HEK293 (cell line): Measurements from ENCODE around the gene ZNF22.

ENCODE experiments used
- CTCF ChIA-PET: fragments of 350-600 bp; formaldehyde crosslinking; extraction: SDS; loops from one replicate; lab custom pipeline; 2021; ENCODE audit warnings: antibody characterized with exemption; lab: Yijun Ruan, JAX
- POLR2A ChIA-PET: fragments of 300-600 bp; formaldehyde crosslinking; extraction: SDS; loops from one replicate; lab custom pipeline; 2020; ENCODE audit warnings: antibody characterized with exemption, inconsistent platforms; lab: Yijun Ruan, JAX
- H3K27ac ChIP-seq: fragments of 200-500 bp; sonication (Bioruptor generic); 2 replicates; pipeline ENCODE4 v1.5.1; 2014; ENCODE audit warnings: low read depth, low read length, control low read depth, inconsistent platforms; ENCODE audit errors: extremely low read depth
- H3K36me3 ChIP-seq, 2 experiments: fragments of 200-500 bp in 1 of 2; sonication (Bioruptor generic) in 1 of 2; 1 replicate in 1 of 2; 2 replicates in 1 of 2; pipeline ENCODE4 v1.5.1; 2014 to 2017; ENCODE audit warnings: inconsistent platforms in 2 of 2, low read length in 2 of 2; ENCODE audit not compliant: control insufficient read depth in 2 of 2, insufficient read depth in 1 of 2
- H3K4me1 ChIP-seq: fragments of 200-500 bp; sonication (Bioruptor generic); 2 replicates; pipeline ENCODE4 v1.5.1; 2014; ENCODE audit warnings: mild to moderate bottlenecking, low read length, inconsistent platforms; ENCODE audit not compliant: control insufficient read depth, insufficient read depth
- H3K4me3 ChIP-seq: 2 replicates; pipeline ENCODE4 v1.5.1; 2011; ENCODE audit warnings: low read depth, mild to moderate bottlenecking, control low read depth, low read length, moderate library complexity
- H3K9me3 ChIP-seq: fragments of 200-500 bp; sonication (Bioruptor generic); 2 replicates; pipeline ENCODE4 v1.5.1; 2014; ENCODE audit warnings: low read depth, low read length, inconsistent platforms; ENCODE audit not compliant: control insufficient read depth, insufficient read depth
- GLI2 ChIP-seq: fragments of 450-650 bp; formaldehyde crosslinking; IDR thresholded peaks from 2 replicates; pipeline ENCODE4; 2017; ENCODE audit warnings: missing biosample characterization, missing genetic modification characterization, low read depth, borderline replicate concordance
- HOXA7 ChIP-seq: sonication (generic); formaldehyde crosslinking; IDR thresholded peaks from 2 replicates; pipeline ENCODE4 v1.8.1; 2022; ENCODE audit warnings: missing genetic modification reagents, borderline replicate concordance
- KLF9 ChIP-seq: fragments of 450-650 bp; formaldehyde crosslinking; IDR thresholded peaks from 2 replicates; pipeline ENCODE4 v1.5.1; 2016; ENCODE audit warnings: missing biosample characterization, missing genetic modification characterization, low read depth
- SCRT1 ChIP-seq: fragments of 450-650 bp; formaldehyde crosslinking; IDR thresholded peaks from 2 replicates; pipeline ENCODE4 v1.5.1; 2016; ENCODE audit warnings: missing biosample characterization, missing genetic modification characterization, borderline replicate concordance
- WT1 ChIP-seq: fragments of 450-650 bp; formaldehyde crosslinking; IDR thresholded peaks from 2 replicates; pipeline ENCODE4 v1.5.1; 2016; ENCODE audit warnings: missing biosample characterization, missing genetic modification characterization
- ZBTB20 ChIP-seq: fragments of 450-650 bp; formaldehyde crosslinking; IDR thresholded peaks from 2 replicates; pipeline ENCODE4 v1.5.1; 2016; ENCODE audit warnings: missing biosample characterization, missing genetic modification characterization
- ZNF121 ChIP-seq: fragments of 450-650 bp; formaldehyde crosslinking; IDR thresholded peaks from 2 replicates; pipeline ENCODE4 v1.5.1; 2016; ENCODE audit warnings: missing biosample characterization, missing genetic modification characterization
- ZNF221 ChIP-seq: fragments of 450-650 bp; formaldehyde crosslinking; IDR thresholded peaks from 2 replicates; pipeline ENCODE4 v1.5.1; 2017; ENCODE audit warnings: missing biosample characterization, missing genetic modification characterization, borderline replicate concordance
- ZNF501 ChIP-seq: fragments of 450-650 bp; formaldehyde crosslinking; IDR thresholded peaks from 2 replicates; pipeline ENCODE4 v1.5.1; 2016; ENCODE audit warnings: missing biosample characterization, missing genetic modification characterization
- ZNF514 ChIP-seq: fragments of 450-650 bp; formaldehyde crosslinking; IDR thresholded peaks from 2 replicates; pipeline ENCODE4 v1.5.1; 2016; ENCODE audit warnings: missing biosample characterization, missing genetic modification characterization
- ZNF544 ChIP-seq: fragments of 450-650 bp; formaldehyde crosslinking; IDR thresholded peaks from 2 replicates; pipeline ENCODE4 v1.5.0; 2017; ENCODE audit warnings: missing biosample characterization, missing genetic modification characterization
- ZNF549 ChIP-seq: fragments of 450-650 bp; IDR thresholded peaks from 2 replicates; pipeline ENCODE4 v1.5.1; 2018; ENCODE audit warnings: missing biosample characterization, missing genetic modification characterization, mild to moderate bottlenecking, inconsistent platforms, moderate library complexity
- ZNF623 ChIP-seq: fragments of 450-650 bp; formaldehyde crosslinking; IDR thresholded peaks from 2 replicates; pipeline ENCODE4 v1.5.1; 2016; ENCODE audit warnings: missing biosample characterization, missing genetic modification characterization
- ZNF624 ChIP-seq: fragments of 450-650 bp; formaldehyde crosslinking; IDR thresholded peaks from 2 replicates; pipeline ENCODE4 v1.5.1; 2017; ENCODE audit warnings: missing biosample characterization, missing genetic modification characterization
- ZNF843 ChIP-seq: fragments of 450-650 bp; formaldehyde crosslinking; IDR thresholded peaks from 2 replicates; pipeline ENCODE4 v1.5.1; 2016; ENCODE audit warnings: missing biosample characterization, missing genetic modification characterization
- ZSCAN23 ChIP-seq: fragments of 450-650 bp; formaldehyde crosslinking; IDR thresholded peaks from 2 replicates; pipeline ENCODE4 v1.5.1; 2016; ENCODE audit warnings: missing biosample characterization, missing genetic modification characterization
- TF ChIP-seq, protein P1 (sequence below): fragments of 450-650 bp; formaldehyde crosslinking; IDR thresholded peaks from 2 replicates; pipeline ENCODE4 v1.5.1; 2017; ENCODE audit warnings: missing biosample characterization, missing genetic modification characterization
- TF ChIP-seq, protein P2 (sequence below): fragments of 450-650 bp; formaldehyde crosslinking; IDR thresholded peaks from 2 replicates; pipeline ENCODE4 v1.5.1; 2016; ENCODE audit warnings: missing biosample characterization, missing genetic modification characterization
- TF ChIP-seq, protein P3 (sequence below): fragments of 450-650 bp; formaldehyde crosslinking; IDR thresholded peaks from 2 replicates; pipeline ENCODE4 v1.5.1; 2016; ENCODE audit warnings: missing biosample characterization, missing genetic modification characterization
- TF ChIP-seq, protein P4 (sequence below): fragments of 450-650 bp; formaldehyde crosslinking; IDR thresholded peaks from 2 replicates; pipeline ENCODE4 v1.5.1; 2016; ENCODE audit warnings: missing biosample characterization, missing genetic modification characterization

The ZNF22 gene

DNA sequence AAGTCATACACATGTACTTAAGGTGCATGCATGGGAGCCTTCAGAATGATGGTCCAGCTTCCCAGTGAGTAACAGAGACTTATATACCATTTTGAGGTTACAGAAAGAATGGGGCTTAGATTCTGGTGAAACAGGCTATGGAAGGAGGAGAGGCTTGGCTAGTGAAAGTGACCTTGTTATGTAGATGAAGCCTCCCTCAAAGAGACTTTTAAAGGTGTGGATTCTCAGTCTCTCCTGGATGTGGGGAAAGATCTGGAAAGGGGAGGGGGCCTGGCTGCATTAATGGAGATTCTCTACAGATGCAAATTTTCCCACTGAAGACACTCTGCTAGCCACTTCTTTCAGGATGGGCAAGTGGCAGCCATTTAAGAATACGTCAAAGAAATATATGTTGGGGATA is 35.6 kb upstream of the ZNF22 start (continued):
- TF ChIP-seq, protein P1, sequence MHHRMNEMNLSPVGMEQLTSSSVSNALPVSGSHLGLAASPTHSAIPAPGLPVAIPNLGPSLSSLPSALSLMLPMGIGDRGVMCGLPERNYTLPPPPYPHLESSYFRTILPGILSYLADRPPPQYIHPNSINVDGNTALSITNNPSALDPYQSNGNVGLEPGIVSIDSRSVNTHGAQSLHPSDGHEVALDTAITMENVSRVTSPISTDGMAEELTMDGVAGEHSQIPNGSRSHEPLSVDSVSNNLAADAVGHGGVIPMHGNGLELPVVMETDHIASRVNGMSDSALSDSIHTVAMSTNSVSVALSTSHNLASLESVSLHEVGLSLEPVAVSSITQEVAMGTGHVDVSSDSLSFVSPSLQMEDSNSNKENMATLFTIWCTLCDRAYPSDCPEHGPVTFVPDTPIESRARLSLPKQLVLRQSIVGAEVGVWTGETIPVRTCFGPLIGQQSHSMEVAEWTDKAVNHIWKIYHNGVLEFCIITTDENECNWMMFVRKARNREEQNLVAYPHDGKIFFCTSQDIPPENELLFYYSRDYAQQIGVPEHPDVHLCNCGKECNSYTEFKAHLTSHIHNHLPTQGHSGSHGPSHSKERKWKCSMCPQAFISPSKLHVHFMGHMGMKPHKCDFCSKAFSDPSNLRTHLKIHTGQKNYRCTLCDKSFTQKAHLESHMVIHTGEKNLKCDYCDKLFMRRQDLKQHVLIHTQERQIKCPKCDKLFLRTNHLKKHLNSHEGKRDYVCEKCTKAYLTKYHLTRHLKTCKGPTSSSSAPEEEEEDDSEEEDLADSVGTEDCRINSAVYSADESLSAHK (tag by site-specific recombination): no peak

DNA sequence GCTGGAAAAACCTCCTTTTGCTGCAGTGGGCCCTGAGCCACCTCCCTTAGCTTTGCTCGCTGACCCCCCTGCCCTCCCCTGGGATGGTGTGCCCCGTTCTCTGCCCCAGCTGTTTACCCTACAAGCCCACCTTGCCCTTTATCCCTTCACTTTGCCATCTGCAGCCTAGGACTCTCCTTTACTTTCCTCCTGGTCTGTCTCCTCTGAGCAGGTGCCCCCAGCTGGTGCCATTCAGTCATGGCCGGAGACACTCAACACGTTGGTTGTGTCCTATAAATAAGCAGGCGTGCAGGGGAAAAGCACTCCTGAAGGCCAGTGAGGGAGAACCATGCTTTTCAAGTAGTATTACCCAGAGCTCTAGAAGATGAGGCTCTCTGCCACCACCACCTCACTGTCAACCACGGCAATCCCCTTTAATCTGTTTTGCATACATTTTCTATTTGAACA is 35.0 kb upstream of the ZNF22 start:
- H3K27ac ChIP-seq: no peak overlapping the region
- TF ChIP-seq ZNF623 (tag by site-specific recombination) (no peak), ZNF549 (tag by site-specific recombination) (no peak), HOXA7 (no peak), ZSCAN23 (tag by site-specific recombination) (no peak)
- TF ChIP-seq, protein P2, sequence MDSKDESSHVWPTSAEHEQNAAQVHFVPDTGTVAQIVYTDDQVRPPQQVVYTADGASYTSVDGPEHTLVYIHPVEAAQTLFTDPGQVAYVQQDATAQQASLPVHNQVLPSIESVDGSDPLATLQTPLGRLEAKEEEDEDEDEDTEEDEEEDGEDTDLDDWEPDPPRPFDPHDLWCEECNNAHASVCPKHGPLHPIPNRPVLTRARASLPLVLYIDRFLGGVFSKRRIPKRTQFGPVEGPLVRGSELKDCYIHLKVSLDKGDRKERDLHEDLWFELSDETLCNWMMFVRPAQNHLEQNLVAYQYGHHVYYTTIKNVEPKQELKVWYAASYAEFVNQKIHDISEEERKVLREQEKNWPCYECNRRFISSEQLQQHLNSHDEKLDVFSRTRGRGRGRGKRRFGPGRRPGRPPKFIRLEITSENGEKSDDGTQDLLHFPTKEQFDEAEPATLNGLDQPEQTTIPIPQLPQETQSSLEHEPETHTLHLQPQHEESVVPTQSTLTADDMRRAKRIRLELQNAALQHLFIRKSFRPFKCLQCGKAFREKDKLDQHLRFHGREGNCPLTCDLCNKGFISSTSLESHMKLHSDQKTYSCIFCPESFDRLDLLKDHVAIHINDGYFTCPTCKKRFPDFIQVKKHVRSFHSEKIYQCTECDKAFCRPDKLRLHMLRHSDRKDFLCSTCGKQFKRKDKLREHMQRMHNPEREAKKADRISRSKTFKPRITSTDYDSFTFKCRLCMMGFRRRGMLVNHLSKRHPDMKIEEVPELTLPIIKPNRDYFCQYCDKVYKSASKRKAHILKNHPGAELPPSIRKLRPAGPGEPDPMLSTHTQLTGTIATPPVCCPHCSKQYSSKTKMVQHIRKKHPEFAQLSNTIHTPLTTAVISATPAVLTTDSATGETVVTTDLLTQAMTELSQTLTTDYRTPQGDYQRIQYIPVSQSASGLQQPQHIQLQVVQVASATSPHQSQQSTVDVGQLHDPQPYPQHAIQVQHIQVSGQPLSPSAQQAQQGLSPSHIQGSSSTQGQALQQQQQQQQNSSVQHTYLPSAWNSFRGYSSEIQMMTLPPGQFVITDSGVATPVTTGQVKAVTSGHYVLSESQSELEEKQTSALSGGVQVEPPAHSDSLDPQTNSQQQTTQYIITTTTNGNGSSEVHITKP (tag by site-specific recombination): no peak
- TF ChIP-seq, all 188 proteins: peak for 0
- Histone ChIP-seq H3K9me3 (no peaks in the 10 kb centered on the region), H3K36me3 (peaks cover 0 to 2% of the 10 kb centered on the region in 2 experiments; a peak in 1 of 3 replicates), H3K4me1 (peaks cover 8% of the 10 kb centered on the region; the same call in 1 of the 2 replicates), H3K4me3 (no peak overlapping the region)
- CTCF ChIA-PET: interaction anchor here (0.7 to 2.1 kb wide), 4 partner anchors 10 to 424 kb away, joined by 3 to 7 read pairs (median 5); partner anchors contain the start of gene DEPP1
- POLR2A ChIA-PET: interaction anchor here (1.6 kb wide), 1 partner anchor 13 kb away, joined by 4 read pairs; the partner anchor contains the start of gene DEPP1

DNA sequence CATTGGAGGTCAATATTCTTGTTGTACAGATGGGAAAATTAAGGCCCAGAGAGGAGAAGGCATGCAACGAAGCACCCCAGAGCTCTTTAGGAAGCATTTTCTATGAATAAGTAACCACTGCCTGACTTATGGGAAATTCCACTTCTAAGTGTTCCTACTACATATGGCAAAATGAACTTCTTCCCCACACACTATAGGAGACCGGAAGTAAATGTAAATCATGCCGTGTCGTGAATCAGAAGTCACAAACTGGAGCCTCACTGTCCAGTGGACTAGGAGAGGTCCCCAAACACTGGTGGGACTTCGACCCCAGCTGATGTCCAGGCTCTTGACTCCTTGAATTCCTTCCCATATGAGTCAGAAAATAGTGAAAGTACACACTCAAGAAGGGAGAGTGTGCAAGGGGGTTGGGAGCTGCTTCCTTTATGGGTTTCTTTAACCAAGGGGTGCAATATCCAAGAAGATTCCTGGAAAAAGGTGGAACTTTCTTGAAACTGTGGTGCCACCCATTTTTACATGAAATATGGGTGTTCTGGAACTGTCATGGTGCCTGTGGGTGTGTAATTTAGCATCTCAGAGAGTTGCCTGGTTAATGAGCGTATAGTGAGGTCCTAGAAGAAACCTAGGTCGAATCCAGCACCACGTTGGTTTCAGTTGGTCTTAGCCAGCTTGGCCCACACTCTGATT is 34.5 kb upstream of the ZNF22 start:
- Histone ChIP-seq H3K9me3 (no peaks in the 10 kb centered on the region), H3K4me3 (no peak overlapping the region), H3K27ac (no peak overlapping the region), H3K4me1 (peaks cover 8% of the 10 kb centered on the region; the same call in 1 of the 2 replicates), H3K36me3 (peaks cover 0 to 8% of the 10 kb centered on the region in 2 experiments; a peak in 1 of 3 replicates)
- ChIA-PET CTCF (interaction anchor here (0.6 to 2.1 kb wide), 8 partner anchors 9 to 425 kb away, joined by 3 to 7 read pairs (median 4); partner anchors contain the start of gene DEPP1), POLR2A (interaction anchor here (1.6 kb wide), 1 partner anchor 13 kb away, joined by 4 read pairs; the partner anchor contains the start of gene DEPP1)
- TF ChIP-seq, protein P3, sequence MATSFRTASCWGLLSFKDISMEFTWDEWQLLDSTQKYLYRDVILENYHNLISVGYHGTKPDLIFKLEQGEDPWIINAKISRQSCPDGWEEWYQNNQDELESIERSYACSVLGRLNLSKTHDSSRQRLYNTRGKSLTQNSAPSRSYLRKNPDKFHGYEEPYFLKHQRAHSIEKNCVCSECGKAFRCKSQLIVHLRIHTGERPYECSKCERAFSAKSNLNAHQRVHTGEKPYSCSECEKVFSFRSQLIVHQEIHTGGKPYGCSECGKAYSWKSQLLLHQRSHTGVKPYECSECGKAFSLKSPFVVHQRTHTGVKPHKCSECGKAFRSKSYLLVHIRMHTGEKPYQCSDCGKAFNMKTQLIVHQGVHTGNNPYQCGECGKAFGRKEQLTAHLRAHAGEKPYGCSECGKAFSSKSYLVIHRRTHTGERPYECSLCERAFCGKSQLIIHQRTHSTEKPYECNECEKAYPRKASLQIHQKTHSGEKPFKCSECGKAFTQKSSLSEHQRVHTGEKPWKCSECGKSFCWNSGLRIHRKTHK (tag by site-specific recombination): no peak
- TF ChIP-seq ZNF544 (tag by site-specific recombination) (no peak), ZBTB20 (no peak), WT1 (tag by site-specific recombination) (no peak), KLF9 (tag by site-specific recombination) (no peak), GLI2 (tag by site-specific recombination) (no peak), ZNF501 (tag by site-specific recombination) (no peak), ZNF624 (no peak), ZNF843 (tag by site-specific recombination) (no peak), SCRT1 (tag by site-specific recombination) (no peak), ZNF221 (no peak), ZNF121 (tag by site-specific recombination) (no peak), ZNF514 (tag by site-specific recombination) (no peak)
- TF ChIP-seq, protein P4, sequence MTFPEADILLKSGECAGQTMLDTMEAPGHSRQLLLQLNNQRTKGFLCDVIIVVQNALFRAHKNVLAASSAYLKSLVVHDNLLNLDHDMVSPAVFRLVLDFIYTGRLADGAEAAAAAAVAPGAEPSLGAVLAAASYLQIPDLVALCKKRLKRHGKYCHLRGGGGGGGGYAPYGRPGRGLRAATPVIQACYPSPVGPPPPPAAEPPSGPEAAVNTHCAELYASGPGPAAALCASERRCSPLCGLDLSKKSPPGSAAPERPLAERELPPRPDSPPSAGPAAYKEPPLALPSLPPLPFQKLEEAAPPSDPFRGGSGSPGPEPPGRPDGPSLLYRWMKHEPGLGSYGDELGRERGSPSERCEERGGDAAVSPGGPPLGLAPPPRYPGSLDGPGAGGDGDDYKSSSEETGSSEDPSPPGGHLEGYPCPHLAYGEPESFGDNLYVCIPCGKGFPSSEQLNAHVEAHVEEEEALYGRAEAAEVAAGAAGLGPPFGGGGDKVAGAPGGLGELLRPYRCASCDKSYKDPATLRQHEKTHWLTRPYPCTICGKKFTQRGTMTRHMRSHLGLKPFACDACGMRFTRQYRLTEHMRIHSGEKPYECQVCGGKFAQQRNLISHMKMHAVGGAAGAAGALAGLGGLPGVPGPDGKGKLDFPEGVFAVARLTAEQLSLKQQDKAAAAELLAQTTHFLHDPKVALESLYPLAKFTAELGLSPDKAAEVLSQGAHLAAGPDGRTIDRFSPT (tag by site-specific recombination): no peak
